ENCODE data around the gene RECQL. TPM values are rescaled to one million over a fixed set of nuclear protein-coding genes. Genes with fewer than 3 reads are reported as not detected.

Gene RECQL
- total and polyA plus RNA-seq, 11 donors, result 9.0 to 39.3 (median 22.6) TPM

DNA sequence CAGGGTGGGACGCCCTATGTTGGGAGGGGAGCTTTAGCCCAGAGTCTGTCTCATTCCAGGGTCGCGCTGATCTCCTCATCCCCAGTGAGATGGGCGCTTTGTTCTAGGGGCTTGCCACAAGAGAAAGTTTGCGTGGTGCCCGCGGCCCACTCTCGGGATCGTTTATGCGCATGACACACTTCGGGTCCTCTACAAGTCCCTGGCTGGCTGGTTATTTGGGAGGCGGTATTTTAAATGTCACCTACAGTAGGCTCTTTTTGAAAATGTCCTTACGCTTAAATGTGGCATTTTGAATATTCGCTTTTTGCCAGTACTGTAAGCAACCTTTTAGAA is 695 bp upstream of the RECQL start:
- H3K27me3 ChIP-seq, result no peaks in the 10 kb centered on the region
- TF ChIP-seq CTCF (IDR thresholded peaks at IDR 0.05) (no peak), POLR2A (IDR thresholded peaks at IDR 0.05) (no peak)
- peaks cover 8 to 57% (median 44%) of the 10 kb centered on the region in 12 donors for H3K4me1 ChIP-seq
- peak overlapping the region; percentile 77 to 97 (median 90) for H3K4me3 ChIP-seq
- no peaks in the 10 kb centered on the region for H3K9me3 ChIP-seq
- ATAC-seq (peak in 2 of 4 donors; percentile 9 to 25), DNase-seq (peak in 2 of 5 donors; percentile 12 to 28)
- peak overlapping the region; percentile 39 to 91 (median 88) for H3K27ac ChIP-seq
- WGBS, 4 donors, result 0 to 1% (median 1%) methylated on average over 10 to 14 of the region's 14 CpGs
- intact Hi-C loops (cut with DNase I), result loop anchor here in 7 of 10 donors (5.0 to 10.0 kb wide), 6 partner anchors 65 to 183 kb away; partner anchors contain the start of genes LDHB (in 3 of the 7) and PYROXD1 (in 3 of the 7)
- H3K36me3 ChIP-seq, result peaks cover 0 to 25% (median 19%) of the 10 kb centered on the region in 9 donors

DNA sequence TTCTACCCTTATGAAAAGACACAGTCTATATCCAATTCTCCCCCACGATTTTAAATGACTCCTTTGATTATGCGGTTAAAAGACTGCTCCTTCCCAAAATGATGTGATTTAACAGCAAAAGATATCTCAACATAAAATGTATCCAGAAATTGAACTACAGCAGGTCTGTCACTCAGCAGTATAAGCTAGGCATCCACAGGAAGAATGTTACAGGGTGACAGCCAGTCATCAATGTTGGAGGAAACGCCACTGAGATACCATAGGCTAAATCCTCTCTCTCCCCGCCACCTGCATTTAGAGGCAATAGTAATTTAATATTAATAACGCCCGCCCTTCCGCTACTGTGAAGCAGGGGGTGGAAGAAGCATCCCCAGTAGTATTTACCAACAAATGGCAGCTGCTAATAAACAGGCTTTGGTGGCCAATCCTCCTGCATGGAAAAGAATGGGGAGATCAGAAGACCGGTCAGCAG is 613 bp downstream of the RECQL start:
- peak overlapping the region; percentile 14 to 91 (median 88) for H3K27ac ChIP-seq
- no peaks in the 10 kb centered on the region for H3K27me3 ChIP-seq
- ATAC-seq, result no peak
- peaks cover 0 to 35% (median 29%) of the 10 kb centered on the region in 9 donors for H3K36me3 ChIP-seq
- TF ChIP-seq CTCF (IDR thresholded peaks at IDR 0.05) (no peak), POLR2A (IDR thresholded peaks at IDR 0.05) (no peak)
- no peak for DNase-seq
- peak overlapping the region; percentile 77 to 97 (median 90) for H3K4me3 ChIP-seq
- 3 to 10% (median 6%) methylated on average over 7 to 8 of the region's 8 CpGs for WGBS, 4 donors
- peaks cover 8 to 55% (median 44%) of the 10 kb centered on the region in 12 donors for H3K4me1 ChIP-seq
- intact Hi-C loops (cut with DNase I), result loop anchor here in 7 of 10 donors (5.0 to 10.0 kb wide), 6 partner anchors 64 to 184 kb away; partner anchors contain the start of genes LDHB (in 3 of the 7) and PYROXD1 (in 3 of the 7)
- no peaks in the 10 kb centered on the region for H3K9me3 ChIP-seq

- Histone ChIP-seq H3K4me3 (peak overlapping the region in 10 of 12 donors; percentile 5 to 97 (median 88)), H3K27me3 (no peaks in the 10 kb centered on the region), H3K4me1 (peaks cover 8 to 50% (median 38%) of the 10 kb centered on the region in 12 donors), H3K27ac (peak overlapping the region in 8 of 12 donors; percentile 7 to 90 (median 88)), H3K9me3 (no peaks in the 10 kb centered on the region), H3K36me3 (peaks cover 0 to 46% (median 39%) of the 10 kb centered on the region in 9 donors)
- no peak for DNase-seq
- TF ChIP-seq CTCF (IDR thresholded peaks at IDR 0.05), result no peak
- no peak for TF ChIP-seq POLR2A (IDR thresholded peaks at IDR 0.05)
- no peak for ATAC-seq
- WGBS, 4 donors, result 43 to 65% (median 52%) methylated on average over 2 of the region's 2 CpGs
- intact Hi-C loops (cut with DNase I), result loop anchor here in 9 of 10 donors (5.0 to 10.0 kb wide), 6 partner anchors 62 to 185 kb away; partner anchors contain the start of genes LDHB (in 4 of the 9) and PYROXD1 (in 3 of the 9)
Observed at GRCh38 chr12:21499765-21500164, 1.7 kb downstream of the RECQL start.

DNA sequence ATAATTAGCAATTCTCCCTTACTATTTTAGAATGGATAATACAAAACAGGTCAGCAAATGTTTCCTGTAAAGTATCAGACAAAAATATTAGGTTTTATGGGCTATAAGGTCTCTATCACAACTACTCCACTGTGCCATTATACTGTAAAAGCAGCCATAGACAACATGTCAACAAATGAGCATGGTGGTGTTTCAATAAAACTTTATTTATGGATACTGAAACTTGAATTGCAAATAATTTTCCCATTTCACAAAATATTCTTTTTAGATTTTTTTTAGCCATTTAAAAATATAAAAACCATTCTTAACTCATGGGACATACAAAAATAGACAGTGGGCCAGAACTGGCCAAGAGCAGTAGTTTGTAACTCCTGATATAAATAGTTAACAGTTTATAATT is 15.4 kb downstream of the RECQL start:
- intact Hi-C loops (cut with DNase I), result no loop called here
- Histone ChIP-seq H3K9me3 (no peaks in the 10 kb centered on the region), H3K27ac (no peak overlapping the region), H3K4me1 (no peaks in the 10 kb centered on the region), H3K4me3 (no peak overlapping the region), H3K27me3 (no peaks in the 10 kb centered on the region), H3K36me3 (peaks cover 3 to 98% (median 90%) of the 10 kb centered on the region in 9 donors)
- no peak for ATAC-seq
- TF ChIP-seq POLR2A (IDR thresholded peaks at IDR 0.05) (no peak), CTCF (IDR thresholded peaks at IDR 0.05) (no peak)
- no peak for DNase-seq
